HEK293 (cell line): ENCODE measurements around the gene ZNF79.

Experiments
- CTCF ChIA-PET: fragments of 350-600 bp; formaldehyde crosslinking; extraction: SDS; loops from one replicate; lab custom pipeline; 2021; ENCODE audit warnings: antibody characterized with exemption; lab: Yijun Ruan, JAX
- POLR2A ChIA-PET: fragments of 300-600 bp; formaldehyde crosslinking; extraction: SDS; loops from one replicate; lab custom pipeline; 2020; ENCODE audit warnings: antibody characterized with exemption, inconsistent platforms; lab: Yijun Ruan, JAX
- H3K27ac ChIP-seq: fragments of 200-500 bp; sonication (Bioruptor generic); 2 replicates; pipeline ENCODE4 v1.5.1; 2014; ENCODE audit warnings: low read depth, low read length, control low read depth, inconsistent platforms; ENCODE audit errors: extremely low read depth
- H3K36me3 ChIP-seq, 2 experiments: fragments of 200-500 bp in 1 of 2; sonication (Bioruptor generic) in 1 of 2; 1 replicate in 1 of 2; 2 replicates in 1 of 2; pipeline ENCODE4 v1.5.1; 2014 to 2017; ENCODE audit warnings: inconsistent platforms in 2 of 2, low read length in 2 of 2; ENCODE audit not compliant: control insufficient read depth in 2 of 2, insufficient read depth in 1 of 2
- H3K4me1 ChIP-seq: fragments of 200-500 bp; sonication (Bioruptor generic); 2 replicates; pipeline ENCODE4 v1.5.1; 2014; ENCODE audit warnings: mild to moderate bottlenecking, low read length, inconsistent platforms; ENCODE audit not compliant: control insufficient read depth, insufficient read depth
- H3K4me3 ChIP-seq: 2 replicates; pipeline ENCODE4 v1.5.1; 2011; ENCODE audit warnings: low read depth, mild to moderate bottlenecking, control low read depth, low read length, moderate library complexity
- H3K9me3 ChIP-seq: fragments of 200-500 bp; sonication (Bioruptor generic); 2 replicates; pipeline ENCODE4 v1.5.1; 2014; ENCODE audit warnings: low read depth, low read length, inconsistent platforms; ENCODE audit not compliant: control insufficient read depth, insufficient read depth
- CTCF ChIP-seq: fragments of 450-650 bp; formaldehyde crosslinking; IDR thresholded peaks from 2 replicates; pipeline ENCODE4 v1.5.1; 2016; ENCODE audit warnings: missing biosample characterization, missing genetic modification characterization
- GLIS1 ChIP-seq: fragments of 450-650 bp; formaldehyde crosslinking; IDR thresholded peaks from 2 replicates; pipeline ENCODE4 v1.5.1; 2016; ENCODE audit warnings: missing biosample characterization, missing genetic modification characterization
- HOXD13 ChIP-seq: sonication (generic); formaldehyde crosslinking; IDR thresholded peaks from 2 replicates; pipeline ENCODE4 v1.8.0; 2022; ENCODE audit warnings: missing genetic modification reagents, borderline replicate concordance
- KLF1 ChIP-seq: fragments of 450-650 bp; formaldehyde crosslinking; IDR thresholded peaks from 2 replicates; pipeline ENCODE4 v1.5.1; 2016; ENCODE audit warnings: missing biosample characterization, missing genetic modification characterization
- KLF9 ChIP-seq: fragments of 450-650 bp; formaldehyde crosslinking; IDR thresholded peaks from 2 replicates; pipeline ENCODE4 v1.5.1; 2016; ENCODE audit warnings: missing biosample characterization, missing genetic modification characterization, low read depth
- PBX3 ChIP-seq: sonication (generic); formaldehyde crosslinking; IDR thresholded peaks from 2 replicates; pipeline ENCODE4 v1.8.1; 2022; ENCODE audit warnings: mild to moderate bottlenecking, moderate library complexity, missing genetic modification reagents
- RBAK ChIP-seq: fragments of 450-650 bp; formaldehyde crosslinking; IDR thresholded peaks from 2 replicates; pipeline ENCODE4 v1.5.1; 2016; ENCODE audit warnings: missing biosample characterization, missing genetic modification characterization
- SCRT2 ChIP-seq: fragments of 450-650 bp; formaldehyde crosslinking; IDR thresholded peaks from 2 replicates; pipeline ENCODE4 v1.5.1; 2016; ENCODE audit warnings: missing biosample characterization, missing genetic modification characterization
- WT1 ChIP-seq: fragments of 450-650 bp; formaldehyde crosslinking; IDR thresholded peaks from 2 replicates; pipeline ENCODE4 v1.5.1; 2016; ENCODE audit warnings: missing biosample characterization, missing genetic modification characterization
- ZBTB10 ChIP-seq: fragments of 450-650 bp; formaldehyde crosslinking; IDR thresholded peaks from 2 replicates; pipeline ENCODE4 v1.5.1; 2016; ENCODE audit warnings: missing biosample characterization, missing genetic modification characterization
- ZBTB26 ChIP-seq: fragments of 450-650 bp; formaldehyde crosslinking; optimal IDR thresholded peaks from 2 replicates; pipeline ENCODE3; 2016; ENCODE audit warnings: missing biosample characterization, mild to moderate bottlenecking, missing genetic modification characterization
- ZIC2 ChIP-seq: fragments of 450-650 bp; formaldehyde crosslinking; IDR thresholded peaks from 2 replicates; pipeline ENCODE4 v1.5.1; 2016; ENCODE audit warnings: missing biosample characterization, missing genetic modification characterization
- ZNF174 ChIP-seq: fragments of 450-650 bp; formaldehyde crosslinking; IDR thresholded peaks from 2 replicates; pipeline ENCODE4 v1.5.0; 2017; ENCODE audit warnings: missing biosample characterization, mild to moderate bottlenecking, missing genetic modification characterization
- ZNF202 ChIP-seq: fragments of 450-650 bp; formaldehyde crosslinking; IDR thresholded peaks from 2 replicates; pipeline ENCODE4 v1.5.1; 2016; ENCODE audit warnings: missing biosample characterization, missing genetic modification characterization, borderline replicate concordance
- ZNF292 ChIP-seq: fragments of 450-650 bp; formaldehyde crosslinking; IDR thresholded peaks from 2 replicates; pipeline ENCODE4 v1.5.1; 2016; ENCODE audit warnings: low read depth, missing biosample characterization, missing genetic modification characterization, borderline replicate concordance
- ZNF335 ChIP-seq: fragments of 450-650 bp; formaldehyde crosslinking; conservative IDR thresholded peaks from 2 replicates; pipeline ENCODE4 v1.5.1; 2016; ENCODE audit warnings: missing biosample characterization, missing genetic modification characterization
- ZNF354C ChIP-seq: fragments of 450-650 bp; formaldehyde crosslinking; IDR thresholded peaks from 2 replicates; pipeline ENCODE4 v1.5.1; 2016; ENCODE audit warnings: missing biosample characterization, missing genetic modification characterization, low read depth, borderline replicate concordance
- ZNF529 ChIP-seq: fragments of 450-650 bp; formaldehyde crosslinking; IDR thresholded peaks from 2 replicates; pipeline ENCODE4 v1.5.1; 2017; ENCODE audit warnings: missing genetic modification characterization, missing biosample characterization; ENCODE audit not compliant: insufficient replicate concordance
- ZNF600 ChIP-seq: fragments of 450-650 bp; formaldehyde crosslinking; IDR thresholded peaks from 2 replicates; pipeline ENCODE4 v1.5.1; 2016; ENCODE audit warnings: missing biosample characterization, missing genetic modification characterization
- ZNF692 ChIP-seq: fragments of 450-650 bp; formaldehyde crosslinking; IDR thresholded peaks from 2 replicates; pipeline ENCODE4 v1.5.1; 2016; ENCODE audit warnings: missing biosample characterization, missing genetic modification characterization
- ZNF768 ChIP-seq: fragments of 450-650 bp; formaldehyde crosslinking; IDR thresholded peaks from 2 replicates; pipeline ENCODE4 v1.5.1; 2018; ENCODE audit warnings: missing biosample characterization, mild to moderate bottlenecking, missing genetic modification characterization

ZNF79 gene

GRCh38 chr9:127406799-127407491 is 17.2 kb upstream of the ZNF79 start:
- no peak overlapping the region for H3K4me3 ChIP-seq
- POLR2A ChIA-PET: interaction anchor here (1.2 to 3.8 kb wide), 3 partner anchors 10 to 17 kb away, joined by 3 to 18 read pairs (median 3); partner anchors contain the start of genes SLC2A8 and ZNF79
- H3K27ac ChIP-seq: no peak overlapping the region
- H3K4me1 ChIP-seq: no peaks in the 10 kb centered on the region
- peaks cover 0 to 37% of the 10 kb centered on the region in 2 experiments; a peak in 1 of 3 replicates for H3K36me3 ChIP-seq
- H3K9me3 ChIP-seq: no peaks in the 10 kb centered on the region
- CTCF ChIA-PET: interaction anchor here (1.2 to 1.8 kb wide), 2 partner anchors 8 to 10 kb away, joined by 3 to 7 read pairs; partner anchors contain the start of gene SLC2A8
- TF ChIP-seq SCRT2 (tag by site-specific recombination) (no peak), ZNF354C (tag by site-specific recombination) (no peak), ZNF292 (no peak), PBX3 (CRISPR knock-in tag) (no peak), ZBTB10 (no peak), ZNF202 (tag by site-specific recombination) (no peak), RBAK (tag by site-specific recombination) (no peak), ZIC2 (tag by site-specific recombination) (peak; percentile 75), ZNF600 (tag by site-specific recombination) (peak; percentile 74), ZNF335 (tag by site-specific recombination) (no peak), KLF1 (tag by site-specific recombination) (peak; percentile 52; the same call in 1 of the 2 replicates), ZNF692 (tag by site-specific recombination) (no peak), ZNF529 (no peak), ZBTB26 (tag by site-specific recombination) (no peak), CTCF (tag by site-specific recombination) (no peak), GLIS1 (peak; percentile 24), KLF9 (tag by site-specific recombination) (no peak), WT1 (no peak), HOXD13 (CRISPR knock-in tag) (no peak), ZNF174 (tag by site-specific recombination) (no peak), ZNF768 (tag by site-specific recombination) (no peak)
